HEK293 (cell line): Measurements from ENCODE around the gene ULBP1.
A peak's percentile ranks its signal among the peaks of the same experiment; 100 is the strongest.

Experiments used
- BCL11A ChIP-seq: fragments of 450-650 bp; formaldehyde crosslinking; IDR thresholded peaks from 2 replicates; pipeline ENCODE4 v1.5.1; 2016; ENCODE audit warnings: low read depth, missing biosample characterization, missing genetic modification characterization
- BCL11B ChIP-seq: fragments of 450-650 bp; formaldehyde crosslinking; IDR thresholded peaks from 2 replicates; pipeline ENCODE4 v1.5.1; 2016; ENCODE audit warnings: low read depth, missing biosample characterization, missing genetic modification characterization
- FEZF1 ChIP-seq: fragments of 450-650 bp; formaldehyde crosslinking; IDR thresholded peaks from 2 replicates; pipeline ENCODE4 v1.5.1; 2016; ENCODE audit warnings: missing biosample characterization, missing genetic modification characterization
- GLI2 ChIP-seq: fragments of 450-650 bp; formaldehyde crosslinking; IDR thresholded peaks from 2 replicates; pipeline ENCODE4; 2017; ENCODE audit warnings: missing biosample characterization, missing genetic modification characterization, low read depth, borderline replicate concordance
- GLIS2 ChIP-seq: fragments of 450-650 bp; formaldehyde crosslinking; IDR thresholded peaks from 2 replicates; pipeline ENCODE4 v1.5.1; 2016; ENCODE audit warnings: missing biosample characterization, missing genetic modification characterization
- HOXA7 ChIP-seq: sonication (generic); formaldehyde crosslinking; IDR thresholded peaks from 2 replicates; pipeline ENCODE4 v1.8.1; 2022; ENCODE audit warnings: missing genetic modification reagents, borderline replicate concordance
- IKZF3 ChIP-seq: fragments of 450-650 bp; IDR thresholded peaks from 2 replicates; pipeline ENCODE4 v1.5.0; 2018; ENCODE audit warnings: missing biosample characterization, mild to moderate bottlenecking, missing genetic modification characterization, moderate library complexity
- KLF1 ChIP-seq: fragments of 450-650 bp; formaldehyde crosslinking; IDR thresholded peaks from 2 replicates; pipeline ENCODE4 v1.5.1; 2016; ENCODE audit warnings: missing biosample characterization, missing genetic modification characterization
- WT1 ChIP-seq: fragments of 450-650 bp; formaldehyde crosslinking; IDR thresholded peaks from 2 replicates; pipeline ENCODE4 v1.5.1; 2016; ENCODE audit warnings: missing biosample characterization, missing genetic modification characterization
- YY1 ChIP-seq: fragments of 450-650 bp; formaldehyde crosslinking; IDR thresholded peaks from 2 replicates; pipeline ENCODE4 v1.5.1; 2018; ENCODE audit warnings: missing biosample characterization, missing genetic modification characterization
- YY2 ChIP-seq: fragments of 450-650 bp; formaldehyde crosslinking; IDR thresholded peaks from 2 replicates; pipeline ENCODE4 v1.5.1; 2016; ENCODE audit warnings: missing biosample characterization, missing genetic modification characterization
- ZBTB7A ChIP-seq: fragments of 450-650 bp; formaldehyde crosslinking; IDR thresholded peaks from 2 replicates; pipeline ENCODE4 v1.5.1; 2016; ENCODE audit warnings: low read depth, missing biosample characterization, missing genetic modification characterization
- ZFHX2 ChIP-seq: fragments of 450-650 bp; formaldehyde crosslinking; conservative IDR thresholded peaks from 2 replicates; pipeline ENCODE4 v1.5.1; 2016; ENCODE audit warnings: missing biosample characterization, missing genetic modification characterization
- ZIC2 ChIP-seq: fragments of 450-650 bp; formaldehyde crosslinking; IDR thresholded peaks from 2 replicates; pipeline ENCODE4 v1.5.1; 2016; ENCODE audit warnings: missing biosample characterization, missing genetic modification characterization
- ZNF138 ChIP-seq: fragments of 450-650 bp; formaldehyde crosslinking; IDR thresholded peaks from 2 replicates; pipeline ENCODE4 v1.5.1; 2016; ENCODE audit warnings: missing biosample characterization, missing genetic modification characterization, borderline replicate concordance
- ZNF18 ChIP-seq: fragments of 450-650 bp; formaldehyde crosslinking; IDR thresholded peaks from 2 replicates; pipeline ENCODE4 v1.5.1; 2016; ENCODE audit warnings: missing biosample characterization, missing genetic modification characterization
- ZNF2 ChIP-seq: fragments of 450-650 bp; formaldehyde crosslinking; IDR thresholded peaks from 2 replicates; pipeline ENCODE4 v1.5.1; 2016; ENCODE audit warnings: missing biosample characterization, missing genetic modification characterization
- ZNF223 ChIP-seq: fragments of 450-650 bp; formaldehyde crosslinking; IDR thresholded peaks from 2 replicates; pipeline ENCODE4 v1.5.1; 2016; ENCODE audit warnings: missing biosample characterization, missing genetic modification characterization
- ZNF239 ChIP-seq: fragments of 450-650 bp; formaldehyde crosslinking; IDR thresholded peaks from 2 replicates; pipeline ENCODE4 v1.5.1; 2016; ENCODE audit warnings: missing biosample characterization, missing genetic modification characterization
- ZNF248 ChIP-seq: fragments of 450-650 bp; formaldehyde crosslinking; IDR thresholded peaks from 2 replicates; pipeline ENCODE4 v1.5.1; 2017; ENCODE audit warnings: missing biosample characterization, missing genetic modification characterization
- ZNF341 ChIP-seq: fragments of 450-650 bp; formaldehyde crosslinking; IDR thresholded peaks from 2 replicates; pipeline ENCODE4; 2016; ENCODE audit warnings: low read depth, missing biosample characterization, missing genetic modification characterization
- ZNF350 ChIP-seq: fragments of 450-650 bp; formaldehyde crosslinking; IDR thresholded peaks from 2 replicates; pipeline ENCODE4 v1.5.0; 2017; ENCODE audit warnings: missing biosample characterization, mild to moderate bottlenecking, missing genetic modification characterization
- ZNF354C ChIP-seq: fragments of 450-650 bp; formaldehyde crosslinking; IDR thresholded peaks from 2 replicates; pipeline ENCODE4 v1.5.1; 2016; ENCODE audit warnings: missing biosample characterization, missing genetic modification characterization, low read depth, borderline replicate concordance
- ZNF366 ChIP-seq: fragments of 450-650 bp; formaldehyde crosslinking; conservative IDR thresholded peaks from 2 replicates; pipeline ENCODE4 v1.5.1; 2016; ENCODE audit warnings: missing biosample characterization, missing genetic modification characterization
- ZNF433 ChIP-seq: fragments of 450-650 bp; formaldehyde crosslinking; IDR thresholded peaks from 2 replicates; pipeline ENCODE4 v1.5.1; 2016; ENCODE audit warnings: missing biosample characterization, missing genetic modification characterization, low read depth
- ZNF513 ChIP-seq: fragments of 450-650 bp; IDR thresholded peaks from 2 replicates; pipeline ENCODE4 v1.5.1; 2018; ENCODE audit warnings: missing biosample characterization, missing genetic modification characterization
- ZNF561 ChIP-seq: fragments of 450-650 bp; IDR thresholded peaks from 2 replicates; pipeline ENCODE4 v1.5.1; 2018; ENCODE audit warnings: missing biosample characterization, missing genetic modification characterization, borderline replicate concordance
- ZNF624 ChIP-seq: fragments of 450-650 bp; formaldehyde crosslinking; IDR thresholded peaks from 2 replicates; pipeline ENCODE4 v1.5.1; 2017; ENCODE audit warnings: missing biosample characterization, missing genetic modification characterization
- ZNF654 ChIP-seq: fragments of 450-650 bp; formaldehyde crosslinking; IDR thresholded peaks from 2 replicates; pipeline ENCODE4 v1.5.1; 2016; ENCODE audit warnings: low read depth, missing biosample characterization, missing genetic modification characterization
- ZNF747 ChIP-seq: fragments of 450-650 bp; formaldehyde crosslinking; IDR thresholded peaks from 2 replicates; pipeline ENCODE4 v1.5.1; 2016; ENCODE audit warnings: missing biosample characterization, missing genetic modification characterization
- ZSCAN4 ChIP-seq: fragments of 450-650 bp; formaldehyde crosslinking; IDR thresholded peaks from 2 replicates; pipeline ENCODE4 v1.5.1; 2017; ENCODE audit warnings: missing biosample characterization, missing genetic modification characterization
- ZSCAN5A ChIP-seq: fragments of 450-650 bp; formaldehyde crosslinking; IDR thresholded peaks from 2 replicates; pipeline ENCODE4 v1.5.1; 2016; ENCODE audit warnings: missing biosample characterization, missing genetic modification characterization
- TF ChIP-seq, protein P1 (sequence below): sonication (generic); formaldehyde crosslinking; IDR thresholded peaks from 2 replicates; pipeline ENCODE4 v1.8.1; 2022; ENCODE audit warnings: mild to moderate bottlenecking, moderate library complexity, missing genetic modification reagents
- TF ChIP-seq, protein P2 (sequence below): fragments of 450-650 bp; formaldehyde crosslinking; IDR thresholded peaks from 2 replicates; pipeline ENCODE4 v1.5.1; 2016; ENCODE audit warnings: missing biosample characterization, missing genetic modification characterization

Gene ULBP1

GRCh38 chr6:149990661-149991471 is 27.1 kb downstream of the ULBP1 start (continued):
- TF ChIP-seq ZSCAN5A (tag by site-specific recombination) = no peak
- no peak for TF ChIP-seq WT1 (tag by site-specific recombination)
- TF ChIP-seq ZNF341 (tag by site-specific recombination) = peak; percentile 26
- TF ChIP-seq ZNF138 (tag by site-specific recombination) = no peak
- TF ChIP-seq ZNF747 (tag by site-specific recombination) = no peak
- no peak for TF ChIP-seq FEZF1 (tag by site-specific recombination)
- no peak for TF ChIP-seq ZNF223 (tag by site-specific recombination)
- no peak for TF ChIP-seq ZBTB7A (tag by site-specific recombination)
- TF ChIP-seq HOXA7 = no peak
- peak; percentile 81 for TF ChIP-seq GLIS2 (tag by site-specific recombination)
- no peak for TF ChIP-seq ZNF433
- peak; percentile 50; the same call in 1 of the 2 replicates for TF ChIP-seq ZNF561 (tag by site-specific recombination)
- no peak for TF ChIP-seq KLF1 (tag by site-specific recombination)
- TF ChIP-seq ZSCAN4 = no peak
- no peak for TF ChIP-seq GLI2 (tag by site-specific recombination)
- TF ChIP-seq, protein P1, sequence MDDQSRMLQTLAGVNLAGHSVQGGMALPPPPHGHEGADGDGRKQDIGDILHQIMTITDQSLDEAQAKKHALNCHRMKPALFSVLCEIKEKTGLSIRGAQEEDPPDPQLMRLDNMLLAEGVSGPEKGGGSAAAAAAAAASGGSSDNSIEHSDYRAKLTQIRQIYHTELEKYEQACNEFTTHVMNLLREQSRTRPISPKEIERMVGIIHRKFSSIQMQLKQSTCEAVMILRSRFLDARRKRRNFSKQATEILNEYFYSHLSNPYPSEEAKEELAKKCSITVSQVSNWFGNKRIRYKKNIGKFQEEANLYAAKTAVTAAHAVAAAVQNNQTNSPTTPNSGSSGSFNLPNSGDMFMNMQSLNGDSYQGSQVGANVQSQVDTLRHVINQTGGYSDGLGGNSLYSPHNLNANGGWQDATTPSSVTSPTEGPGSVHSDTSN (CRISPR knock-in tag) = peak; percentile 73; the same call in 1 of the 2 replicates
- no peak for TF ChIP-seq YY2 (tag by site-specific recombination)
- TF ChIP-seq YY1 (tag by site-specific recombination) = no peak
- TF ChIP-seq IKZF3 (tag by site-specific recombination) = peak; percentile 80
- TF ChIP-seq BCL11B = no peak
- no peak for TF ChIP-seq ZNF654 (tag by site-specific recombination)
- no peak for TF ChIP-seq ZNF513
- TF ChIP-seq ZNF2 (tag by site-specific recombination) = no peak
- TF ChIP-seq ZNF18 (tag by site-specific recombination) = no peak
- TF ChIP-seq BCL11A (tag by site-specific recombination) = no peak
- no peak for TF ChIP-seq ZNF354C (tag by site-specific recombination)
- TF ChIP-seq ZNF366 (tag by site-specific recombination) = no peak
- TF ChIP-seq ZNF350 (tag by site-specific recombination) = no peak
- peak; percentile 100 for TF ChIP-seq ZIC2 (tag by site-specific recombination)
- TF ChIP-seq ZNF239 (tag by site-specific recombination) = no peak
- TF ChIP-seq, protein P2, sequence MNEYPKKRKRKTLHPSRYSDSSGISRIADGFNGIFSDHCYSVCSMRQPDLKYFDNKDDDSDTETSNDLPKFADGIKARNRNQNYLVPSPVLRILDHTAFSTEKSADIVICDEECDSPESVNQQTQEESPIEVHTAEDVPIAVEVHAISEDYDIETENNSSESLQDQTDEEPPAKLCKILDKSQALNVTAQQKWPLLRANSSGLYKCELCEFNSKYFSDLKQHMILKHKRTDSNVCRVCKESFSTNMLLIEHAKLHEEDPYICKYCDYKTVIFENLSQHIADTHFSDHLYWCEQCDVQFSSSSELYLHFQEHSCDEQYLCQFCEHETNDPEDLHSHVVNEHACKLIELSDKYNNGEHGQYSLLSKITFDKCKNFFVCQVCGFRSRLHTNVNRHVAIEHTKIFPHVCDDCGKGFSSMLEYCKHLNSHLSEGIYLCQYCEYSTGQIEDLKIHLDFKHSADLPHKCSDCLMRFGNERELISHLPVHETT = no peak
- TF ChIP-seq ZFHX2 (tag by site-specific recombination) = peak; percentile 41
- TF ChIP-seq ZNF248 (tag by site-specific recombination) = no peak
- TF ChIP-seq ZNF624 = no peak
